ENCODE data around the gene TMEM80.

TMEM80 gene

GRCh38 chr11:699116-699508, 3.5 kb downstream of the TMEM80 start:
- in situ Hi-C loops (cut with MboI; ENCODE audit: low sequenced_read_pairs), result no loop called here

- in situ Hi-C loops (cut with MboI; ENCODE audit: low sequenced_read_pairs), result loop anchor here (25.0 kb wide), 1 partner anchor 137 kb away; the partner anchor contains the start of genes LMNTD2 and RASSF7
Observed at GRCh38 chr11:699753-700152, 4.1 kb downstream of the TMEM80 start.

- in situ Hi-C loops (cut with MboI; ENCODE audit: low sequenced_read_pairs), result loop anchor here (25.0 kb wide), 1 partner anchor 140 kb away; the partner anchor contains the start of genes LMNTD2 and RASSF7
Observed at GRCh38 chr11:701741-702461, 6.3 kb downstream of the TMEM80 start.

- in situ Hi-C loops (cut with MboI; ENCODE audit: low sequenced_read_pairs), result loop anchor here (25.0 kb wide), 1 partner anchor 140 kb away; the partner anchor contains the start of genes LMNTD2 and RASSF7
Observed at GRCh38 chr11:702462-703461, 7.1 kb downstream of the TMEM80 start.

GRCh38 chr11:703506-703905, 7.9 kb downstream of the TMEM80 start:
- in situ Hi-C loops (cut with MboI; ENCODE audit: low sequenced_read_pairs), result loop anchor here (25.0 kb wide), 1 partner anchor 141 kb away; the partner anchor contains the start of genes LMNTD2 and RASSF7

- in situ Hi-C loops (cut with MboI; ENCODE audit: low sequenced_read_pairs), result loop anchor here (25.0 kb wide), 1 partner anchor 142 kb away; the partner anchor contains the start of genes LMNTD2 and RASSF7
Observed at GRCh38 chr11:704228-704674, 8.6 kb downstream of the TMEM80 start.

GRCh38 chr11:704781-705645, 9.4 kb downstream of the TMEM80 start:
- in situ Hi-C loops (cut with MboI; ENCODE audit: low sequenced_read_pairs), result loop anchor here (25.0 kb wide), 1 partner anchor 143 kb away; the partner anchor contains the start of genes LMNTD2 and RASSF7

- in situ Hi-C loops (cut with MboI; ENCODE audit: low sequenced_read_pairs), result loop anchor here (25.0 kb wide), 1 partner anchor 144 kb away; the partner anchor contains the start of genes LMNTD2 and RASSF7
Observed at GRCh38 chr11:705646-706438, 10.2 kb downstream of the TMEM80 start, which contains the start of gene EPS8L2. Gene EPS8L2 (plus strand): TSS chr11:706231. CDS start chr11:709408, 3,177 bp downstream.

- in situ Hi-C loops (cut with MboI; ENCODE audit: low sequenced_read_pairs), result loop anchor here (25.0 kb wide), 1 partner anchor 144 kb away; the partner anchor contains the start of genes LMNTD2 and RASSF7
Observed at GRCh38 chr11:706439-706956, 10.9 kb downstream of the TMEM80 start.

- in situ Hi-C loops (cut with MboI; ENCODE audit: low sequenced_read_pairs), result loop anchor here (25.0 kb wide), 1 partner anchor 145 kb away; the partner anchor contains the start of genes LMNTD2 and RASSF7
Observed at GRCh38 chr11:706957-707816, 11.6 kb downstream of the TMEM80 start.

GRCh38 chr11:707817-708420, 12.3 kb downstream of the TMEM80 start:
- in situ Hi-C loops (cut with MboI; ENCODE audit: low sequenced_read_pairs), result loop anchor here (25.0 kb wide), 1 partner anchor 146 kb away; the partner anchor contains the start of genes LMNTD2 and RASSF7

- in situ Hi-C loops (cut with MboI; ENCODE audit: low sequenced_read_pairs), result loop anchor here (25.0 kb wide), 1 partner anchor 146 kb away; the partner anchor contains the start of genes LMNTD2 and RASSF7
Observed at GRCh38 chr11:708511-708910, 12.9 kb downstream of the TMEM80 start.

GRCh38 chr11:709109-709997, 13.7 kb downstream of the TMEM80 start:
- in situ Hi-C loops (cut with MboI; ENCODE audit: low sequenced_read_pairs), result loop anchor here (25.0 kb wide), 1 partner anchor 147 kb away; the partner anchor contains the start of genes LMNTD2 and RASSF7

- in situ Hi-C loops (cut with MboI; ENCODE audit: low sequenced_read_pairs), result loop anchor here (25.0 kb wide), 1 partner anchor 152 kb away; the partner anchor contains the start of genes LMNTD2 and RASSF7
Observed at GRCh38 chr11:714436-714835, 18.8 kb downstream of the TMEM80 start.

- in situ Hi-C loops (cut with MboI; ENCODE audit: low sequenced_read_pairs), result loop anchor here (25.0 kb wide), 1 partner anchor 157 kb away; the partner anchor contains the start of genes LMNTD2 and RASSF7
Observed at GRCh38 chr11:719214-720016, 23.8 kb downstream of the TMEM80 start.

Data from HL-60/S4 (cell line).